GM12891 (cell line): ENCODE results near the gene PLK3.

Experiments
- PAX5 ChIP-seq: IDR thresholded peaks from 2 replicates; pipeline ENCODE4 v1.6.1; 2011; ENCODE audit warnings: low read length, moderate library complexity, mild to moderate bottlenecking; ENCODE audit not compliant: insufficient read depth, severe bottlenecking
- POLR2A ChIP-seq: IDR thresholded peaks from 2 replicates; pipeline ENCODE4 v1.6.1; 2011; ENCODE audit warnings: low read depth, low read length, control low read depth
- POLR2AphosphoS5 ChIP-seq: IDR thresholded peaks from 2 replicates; pipeline ENCODE4 v1.6.1; 2011; ENCODE audit warnings: low read depth, low read length, control low read depth
- POU2F2 ChIP-seq: IDR thresholded peaks from 2 replicates; pipeline ENCODE4 v1.6.1; 2011; ENCODE audit warnings: low read depth, mild to moderate bottlenecking, control low read depth, low read length, moderate library complexity
- SPI1 ChIP-seq: IDR thresholded peaks from 2 replicates; pipeline ENCODE4 v1.6.1; 2011; ENCODE audit warnings: low read depth, low read length, control low read depth
- TAF1 ChIP-seq: IDR thresholded peaks from 2 replicates; pipeline ENCODE4 v1.6.1; 2011; ENCODE audit warnings: low read depth, low read length, control low read depth

- TF ChIP-seq POLR2A (no peak), POLR2AphosphoS5 (no peak), TAF1 (no peak), SPI1 (no peak), POU2F2 (no peak), PAX5 (no peak)
Observed at GRCh38 chr1:44760876-44761275, 39.3 kb upstream of the PLK3 start.
